HCT116 (cell line): ENCODE results near the gene SRF. TPM values are rescaled to one million over a fixed set of nuclear protein-coding genes. Genes with fewer than 3 reads are reported as not detected.

Experiments used
- ATAC-seq: fragments of 200-7000 bp; cut with Tn5 transposase; 2 replicates; pipeline ENCODE4 v1.9.1; 2020; ENCODE audit warnings: mild to moderate bottlenecking, moderate library complexity
- BruUV-seq: library from RNA; stranded (reverse); fragments of 400-500 nt; replicated peaks from 2 replicates; lab custom pipeline; 2021; lab: Mats Ljungman, UMichigan
- CTCF ChIA-PET: fragments of 300-600 bp; sonication (Branson Sonifier 250); formaldehyde crosslinking; loops from one replicate; lab custom pipeline; 2021; ENCODE audit warnings: antibody characterized with exemption; lab: Charles Lee
- POLR2A ChIA-PET: fragments of 300-600, 350-600 bp; sonication (Branson Sonifier 250); formaldehyde crosslinking; loops from one replicate; lab custom pipeline; 2021; ENCODE audit warnings: antibody characterized with exemption; lab: Charles Lee
- RAD21 ChIA-PET, 2 experiments: fragments of 300-600 bp; sonication (Branson Sonifier 250); formaldehyde crosslinking; loops; one replicate each; lab custom pipeline; 2023; ENCODE audit warnings: low total read pairs in 2 of 2; ENCODE audit not compliant: uncharacterized antibody in 2 of 2, unreplicated experiment in 2 of 2, low non-redundant PET in 1 of 2; lab: Charles Lee
- DNase-seq: peaks from one replicate; pipeline ENCODE4 v3.0.0-alpha.2; 2010; ENCODE audit warnings: low read depth, low spot score
- H2AFZ ChIP-seq: fragments of 200-600 bp; shearing (Covaris generic), sonication (generic); 2 replicates; pipeline ENCODE4 v1.6.1; 2017; ENCODE audit warnings: low read depth, mixed run types, mixed read lengths, antibody characterized with exemption, low read length; ENCODE audit not compliant: poor library complexity, severe bottlenecking
- H3K27ac ChIP-seq: 2 replicates; pipeline ENCODE4 v1.5.1; 2012; ENCODE audit warnings: low read depth, low read length
- H3K27me3 ChIP-seq: fragments of 200-600 bp; sonication (generic); 2 replicates; pipeline ENCODE4 v1.6.1; 2016; ENCODE audit warnings: mixed run types, low read length, mixed read lengths; ENCODE audit not compliant: insufficient read depth
- H3K36me3 ChIP-seq, 2 experiments: fragments of 200-500 bp in 1 of 2; fragments of 200-600 bp in 1 of 2; sonication (Bioruptor generic) in 1 of 2; sonication (generic) in 1 of 2; 2 replicates each; pipeline versions ENCODE4 v1.5.1 to v1.6.1; 2014 to 2016; ENCODE audit warnings: low read length in 2 of 2, inconsistent platforms in 1 of 2, mixed read lengths in 1 of 2, mixed run types in 1 of 2; ENCODE audit not compliant: insufficient read depth in 2 of 2, control insufficient read depth in 1 of 2
- H3K4me1 ChIP-seq, 2 experiments: fragments of 200-600 bp in 1 of 2; sonication (generic) in 1 of 2; 2 replicates each; pipeline versions ENCODE4 v1.5.1 to v1.6.1; 2012 to 2017; ENCODE audit warnings: low read length in 2 of 2, inconsistent platforms in 1 of 2, mild to moderate bottlenecking in 1 of 2, mixed read lengths in 1 of 2, mixed run types in 1 of 2, moderate library complexity in 1 of 2; ENCODE audit not compliant: insufficient read depth in 2 of 2, control insufficient read depth in 1 of 2
- H3K4me2 ChIP-seq: fragments of 200-600 bp; sonication (generic); 2 replicates; pipeline ENCODE4 v1.6.1; 2017; ENCODE audit warnings: mixed run types, low read length, mixed read lengths
- H3K4me3 ChIP-seq, 2 experiments: fragments of 200-600 bp in 1 of 2; sonication (generic) in 1 of 2; replicated peaks in 1 of 2; 2 replicates each; pipeline ENCODE4 v1.5.1; 2011 to 2016; ENCODE audit warnings: low read length in 2 of 2, control low read depth in 1 of 2, low read depth in 1 of 2, mild to moderate bottlenecking in 1 of 2, mixed read lengths in 1 of 2, mixed run types in 1 of 2
- H3K79me2 ChIP-seq: fragments of 200-600 bp; sonication (generic); 2 replicates; pipeline ENCODE4 v1.6.1; 2017; ENCODE audit warnings: mild to moderate bottlenecking, mixed run types, low read length, moderate library complexity, mixed read lengths; ENCODE audit not compliant: insufficient read depth
- H3K9ac ChIP-seq: fragments of 200-600 bp; sonication (generic); 2 replicates; pipeline ENCODE4 v1.6.1; 2016; ENCODE audit warnings: low read length, mixed read lengths
- H3K9me2 ChIP-seq: fragments of 200-600 bp; sonication (generic), shearing (Covaris generic); 2 replicates; pipeline ENCODE4 v1.6.1; 2017; ENCODE audit warnings: mixed run types, mild to moderate bottlenecking, moderate library complexity; ENCODE audit not compliant: insufficient read depth
- H3K9me3 ChIP-seq, 2 experiments: fragments of 200-500 bp in 1 of 2; fragments of 200-600 bp in 1 of 2; sonication (Bioruptor generic) in 1 of 2; sonication (generic) in 1 of 2; 2 replicates each; pipeline ENCODE4 v1.6.1; 2014 to 2017; ENCODE audit warnings: low read length in 2 of 2, mixed read lengths in 2 of 2, inconsistent platforms in 1 of 2, low read depth in 1 of 2, mild to moderate bottlenecking in 1 of 2, mixed run types in 1 of 2, moderate library complexity in 1 of 2; ENCODE audit not compliant: control insufficient read depth in 1 of 2, insufficient read depth in 1 of 2
- H4K20me1 ChIP-seq: fragments of 200-600 bp; sonication (generic), shearing (Covaris generic); 2 replicates; pipeline ENCODE4 v1.6.1; 2017; ENCODE audit warnings: mixed run types, mild to moderate bottlenecking, moderate library complexity; ENCODE audit not compliant: insufficient read depth
- CBX3 ChIP-seq: IDR thresholded peaks from 2 replicates; pipeline ENCODE4 v1.6.1; 2012; ENCODE audit warnings: low read depth
- CEBPB ChIP-seq: IDR thresholded peaks from 2 replicates; pipeline ENCODE4 v1.6.1; 2012; ENCODE audit warnings: low read depth
- FOSL1 ChIP-seq: IDR thresholded peaks from 2 replicates; pipeline ENCODE4 v1.6.1; 2012; ENCODE audit warnings: low read depth
- POLR2A ChIP-seq: IDR thresholded peaks from 2 replicates; pipeline ENCODE4 v1.7.0; 2011; ENCODE audit warnings: borderline replicate concordance; ENCODE audit not compliant: insufficient read depth, insufficient read length; ENCODE audit errors: extremely low read depth
- RAD21 ChIP-seq: IDR thresholded peaks from 2 replicates; pipeline ENCODE4 v1.6.1; 2012; ENCODE audit warnings: low read depth, mild to moderate bottlenecking
- SP1 ChIP-seq: IDR thresholded peaks from 2 replicates; pipeline ENCODE4 v1.6.1; 2012; ENCODE audit warnings: low read depth
- SRF ChIP-seq: IDR thresholded peaks from 2 replicates; pipeline ENCODE4 v1.6.1; 2012; ENCODE audit warnings: low read depth
- TCF7L2 ChIP-seq: IDR thresholded peaks from 2 replicates; pipeline ENCODE4 v1.7.0; 2011; ENCODE audit warnings: borderline replicate concordance, inconsistent platforms; ENCODE audit not compliant: insufficient read depth, insufficient read length; ENCODE audit errors: extremely low read depth
- YY1 ChIP-seq: IDR thresholded peaks from 2 replicates; pipeline ENCODE4 v1.6.1; 2011; ENCODE audit warnings: low read length, low read depth, moderate library complexity, mild to moderate bottlenecking; ENCODE audit not compliant: insufficient replicate concordance; ENCODE audit errors: extremely low read depth
- ZFX ChIP-seq: fragments of 450-650 bp; IDR thresholded peaks from 2 replicates; pipeline ENCODE4 v1.6.1; 2017
- intact Hi-C: fragments of 100-400 bp; cut with micrococcal nuclease; formaldehyde crosslinking; loops from 2 replicates; pipeline ENCODE4 v1.10.0; 2022
- total RNA-seq: library from RNA; stranded (reverse); gene quantifications from one replicate; pipeline ENCODE4 v1.2.1, GENCODE V29; 2021; ENCODE audit not compliant: unreplicated experiment
- TF ChIP-seq, protein P1 (sequence below): IDR thresholded peaks from 2 replicates; pipeline ENCODE4 v1.6.1; 2011; ENCODE audit warnings: mild to moderate bottlenecking, low read length, moderate library complexity; ENCODE audit not compliant: insufficient replicate concordance; ENCODE audit errors: extremely low read depth
- TF ChIP-seq, protein P2 (sequence below): IDR thresholded peaks from 2 replicates; pipeline ENCODE4 v1.6.1; 2012; ENCODE audit warnings: low read depth
- TF ChIP-seq, protein P3 (sequence below), 3 experiments: fragments of 200-600 bp in 1 of 3; sonication (generic) in 1 of 3; IDR thresholded peaks in 2 of 3; conservative IDR thresholded peaks in 1 of 3; 2 replicates each; pipeline ENCODE4 v1.5.1; 2012 to 2017; ENCODE audit warnings: low read depth in 2 of 3, low read length in 2 of 3, antibody characterized with exemption in 1 of 3, borderline replicate concordance in 1 of 3, control low read depth in 1 of 3, mild to moderate bottlenecking in 1 of 3, mixed read lengths in 1 of 3, mixed run types in 1 of 3, moderate library complexity in 1 of 3; ENCODE audit not compliant: insufficient read depth in 1 of 3

The SRF gene
- total RNA-seq, 1 experiment from 2014 or later: 28.1 TPM

DNA sequence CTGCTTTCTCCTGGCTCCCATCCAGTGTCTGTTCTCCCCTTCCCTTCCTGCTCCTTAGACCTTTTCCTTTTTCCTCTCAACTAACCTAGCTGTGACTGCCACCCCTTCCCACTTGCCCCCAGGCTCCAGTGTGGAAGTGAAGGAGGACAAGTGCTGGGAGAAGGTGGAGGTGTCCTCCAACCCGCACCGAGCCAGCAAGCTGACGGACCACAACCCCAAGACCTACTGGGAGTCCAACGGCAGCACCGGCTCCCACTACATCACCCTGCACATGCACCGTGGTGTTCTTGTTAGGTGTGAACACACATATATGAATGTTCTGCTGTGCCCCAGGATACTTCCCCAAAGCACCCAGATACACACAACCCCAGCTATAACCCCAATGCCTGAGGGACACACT lies 29.5 kb downstream of the SRF start:
- Histone ChIP-seq H4K20me1 (no peaks in the 10 kb centered on the region), H3K4me3 (no peak overlapping the region), H3K36me3 (peaks cover 0 to 3% of the 10 kb centered on the region in 2 experiments; a peak in 2 of 4 replicates), H3K79me2 (no peaks in the 10 kb centered on the region), H3K9ac (no peak overlapping the region), H3K4me1 (no peaks in the 10 kb centered on the region), H2AFZ (no peak overlapping the region), H3K27ac (no peak overlapping the region), H3K9me3 (no peaks in the 10 kb centered on the region), H3K4me2 (no peak overlapping the region), H3K27me3 (no peaks in the 10 kb centered on the region), H3K9me2 (no peaks in the 10 kb centered on the region)
- intact Hi-C loops: no loop called here
- TF ChIP-seq TCF7L2: no peak
- TF ChIP-seq POLR2A: no peak
- TF ChIP-seq, protein P1, sequence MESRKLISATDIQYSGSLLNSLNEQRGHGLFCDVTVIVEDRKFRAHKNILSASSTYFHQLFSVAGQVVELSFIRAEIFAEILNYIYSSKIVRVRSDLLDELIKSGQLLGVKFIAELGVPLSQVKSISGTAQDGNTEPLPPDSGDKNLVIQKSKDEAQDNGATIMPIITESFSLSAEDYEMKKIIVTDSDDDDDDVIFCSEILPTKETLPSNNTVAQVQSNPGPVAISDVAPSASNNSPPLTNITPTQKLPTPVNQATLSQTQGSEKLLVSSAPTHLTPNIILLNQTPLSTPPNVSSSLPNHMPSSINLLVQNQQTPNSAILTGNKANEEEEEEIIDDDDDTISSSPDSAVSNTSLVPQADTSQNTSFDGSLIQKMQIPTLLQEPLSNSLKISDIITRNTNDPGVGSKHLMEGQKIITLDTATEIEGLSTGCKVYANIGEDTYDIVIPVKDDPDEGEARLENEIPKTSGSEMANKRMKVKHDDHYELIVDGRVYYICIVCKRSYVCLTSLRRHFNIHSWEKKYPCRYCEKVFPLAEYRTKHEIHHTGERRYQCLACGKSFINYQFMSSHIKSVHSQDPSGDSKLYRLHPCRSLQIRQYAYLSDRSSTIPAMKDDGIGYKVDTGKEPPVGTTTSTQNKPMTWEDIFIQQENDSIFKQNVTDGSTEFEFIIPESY: no peak
- no peak for TF ChIP-seq ZFX
- ChIA-PET POLR2A (no interaction called here), RAD21 (no interaction called here), CTCF (no interaction called here)
- DNase-seq: no peak
- ATAC-seq: no peak
- no TSS peak for BruUV-seq

DNA sequence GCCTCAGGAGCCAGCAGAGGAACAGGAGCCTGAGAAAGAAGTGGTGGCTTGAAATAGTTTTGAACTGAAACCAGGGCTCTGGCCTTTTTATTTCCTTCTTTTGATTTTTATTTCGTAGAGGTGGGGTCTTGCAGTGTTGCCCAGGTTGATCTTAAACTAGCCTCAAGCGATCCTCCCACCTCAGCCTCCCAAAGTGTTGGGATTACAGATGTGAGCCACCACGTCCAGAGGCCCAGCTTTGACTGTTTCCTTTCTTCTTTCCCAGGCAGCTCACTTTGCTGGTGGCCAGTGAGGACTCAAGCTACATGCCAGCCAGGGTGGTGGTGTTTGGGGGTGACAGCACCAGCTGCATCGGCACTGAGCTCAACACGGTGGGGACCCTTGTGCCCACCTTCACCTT lies 31.4 kb downstream of the SRF start:
- H3K4me3 ChIP-seq: no peak overlapping the region
- CTCF ChIA-PET: no interaction called here
- intact Hi-C loops: no loop called here
- no peaks in the 10 kb centered on the region for H3K4me1 ChIP-seq
- H3K27me3 ChIP-seq: no peaks in the 10 kb centered on the region
- H3K36me3 ChIP-seq: no peaks in the 10 kb centered on the region; a peak in 2 of 4 replicates
- POLR2A ChIA-PET: interaction anchor here (0.5 kb wide), 1 partner anchor 273 kb away, joined by 3 read pairs; the partner anchor contains the start of gene CNPY3
- no peaks in the 10 kb centered on the region for H3K9me2 ChIP-seq
- no peaks in the 10 kb centered on the region for H3K79me2 ChIP-seq
- BruUV-seq: no TSS peak
- no peaks in the 10 kb centered on the region for H4K20me1 ChIP-seq
- no peak for DNase-seq
- H2AFZ ChIP-seq: no peak overlapping the region
- H3K9me3 ChIP-seq: no peaks in the 10 kb centered on the region
- RAD21 ChIA-PET: no interaction called here
- ATAC-seq: no peak
- no peak overlapping the region for H3K27ac ChIP-seq
- no peak overlapping the region for H3K4me2 ChIP-seq
- H3K9ac ChIP-seq: no peak overlapping the region
- TF ChIP-seq CEBPB: no peak
- TF ChIP-seq SRF: no peak
- TF ChIP-seq CBX3: no peak
- no peak for TF ChIP-seq TCF7L2
- TF ChIP-seq YY1: no peak
- TF ChIP-seq SP1: no peak
- no peak for TF ChIP-seq FOSL1
- TF ChIP-seq, protein P2, sequence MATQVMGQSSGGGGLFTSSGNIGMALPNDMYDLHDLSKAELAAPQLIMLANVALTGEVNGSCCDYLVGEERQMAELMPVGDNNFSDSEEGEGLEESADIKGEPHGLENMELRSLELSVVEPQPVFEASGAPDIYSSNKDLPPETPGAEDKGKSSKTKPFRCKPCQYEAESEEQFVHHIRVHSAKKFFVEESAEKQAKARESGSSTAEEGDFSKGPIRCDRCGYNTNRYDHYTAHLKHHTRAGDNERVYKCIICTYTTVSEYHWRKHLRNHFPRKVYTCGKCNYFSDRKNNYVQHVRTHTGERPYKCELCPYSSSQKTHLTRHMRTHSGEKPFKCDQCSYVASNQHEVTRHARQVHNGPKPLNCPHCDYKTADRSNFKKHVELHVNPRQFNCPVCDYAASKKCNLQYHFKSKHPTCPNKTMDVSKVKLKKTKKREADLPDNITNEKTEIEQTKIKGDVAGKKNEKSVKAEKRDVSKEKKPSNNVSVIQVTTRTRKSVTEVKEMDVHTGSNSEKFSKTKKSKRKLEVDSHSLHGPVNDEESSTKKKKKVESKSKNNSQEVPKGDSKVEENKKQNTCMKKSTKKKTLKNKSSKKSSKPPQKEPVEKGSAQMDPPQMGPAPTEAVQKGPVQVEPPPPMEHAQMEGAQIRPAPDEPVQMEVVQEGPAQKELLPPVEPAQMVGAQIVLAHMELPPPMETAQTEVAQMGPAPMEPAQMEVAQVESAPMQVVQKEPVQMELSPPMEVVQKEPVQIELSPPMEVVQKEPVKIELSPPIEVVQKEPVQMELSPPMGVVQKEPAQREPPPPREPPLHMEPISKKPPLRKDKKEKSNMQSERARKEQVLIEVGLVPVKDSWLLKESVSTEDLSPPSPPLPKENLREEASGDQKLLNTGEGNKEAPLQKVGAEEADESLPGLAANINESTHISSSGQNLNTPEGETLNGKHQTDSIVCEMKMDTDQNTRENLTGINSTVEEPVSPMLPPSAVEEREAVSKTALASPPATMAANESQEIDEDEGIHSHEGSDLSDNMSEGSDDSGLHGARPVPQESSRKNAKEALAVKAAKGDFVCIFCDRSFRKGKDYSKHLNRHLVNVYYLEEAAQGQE: no peak
- no peak for TF ChIP-seq RAD21
- TF ChIP-seq, protein P3, sequence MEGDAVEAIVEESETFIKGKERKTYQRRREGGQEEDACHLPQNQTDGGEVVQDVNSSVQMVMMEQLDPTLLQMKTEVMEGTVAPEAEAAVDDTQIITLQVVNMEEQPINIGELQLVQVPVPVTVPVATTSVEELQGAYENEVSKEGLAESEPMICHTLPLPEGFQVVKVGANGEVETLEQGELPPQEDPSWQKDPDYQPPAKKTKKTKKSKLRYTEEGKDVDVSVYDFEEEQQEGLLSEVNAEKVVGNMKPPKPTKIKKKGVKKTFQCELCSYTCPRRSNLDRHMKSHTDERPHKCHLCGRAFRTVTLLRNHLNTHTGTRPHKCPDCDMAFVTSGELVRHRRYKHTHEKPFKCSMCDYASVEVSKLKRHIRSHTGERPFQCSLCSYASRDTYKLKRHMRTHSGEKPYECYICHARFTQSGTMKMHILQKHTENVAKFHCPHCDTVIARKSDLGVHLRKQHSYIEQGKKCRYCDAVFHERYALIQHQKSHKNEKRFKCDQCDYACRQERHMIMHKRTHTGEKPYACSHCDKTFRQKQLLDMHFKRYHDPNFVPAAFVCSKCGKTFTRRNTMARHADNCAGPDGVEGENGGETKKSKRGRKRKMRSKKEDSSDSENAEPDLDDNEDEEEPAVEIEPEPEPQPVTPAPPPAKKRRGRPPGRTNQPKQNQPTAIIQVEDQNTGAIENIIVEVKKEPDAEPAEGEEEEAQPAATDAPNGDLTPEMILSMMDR (IDR thresholded peaks at IDR 0.05 in 2 of 3, conservative IDR thresholded peaks at IDR 0.05 in 1 of 3; ENCODE audit: borderline replicate concordance in 1 of 3, insufficient read depth in 1 of 3, low read depth in 2 of 3, low read length in 2 of 3): no peak
